ENCODE data around the gene KAT6B.

KAT6B gene

GRCh38 chr10:75038335-75038734 lies 211.9 kb downstream of the KAT6B start:
- TF ChIP-seq, protein P1, sequence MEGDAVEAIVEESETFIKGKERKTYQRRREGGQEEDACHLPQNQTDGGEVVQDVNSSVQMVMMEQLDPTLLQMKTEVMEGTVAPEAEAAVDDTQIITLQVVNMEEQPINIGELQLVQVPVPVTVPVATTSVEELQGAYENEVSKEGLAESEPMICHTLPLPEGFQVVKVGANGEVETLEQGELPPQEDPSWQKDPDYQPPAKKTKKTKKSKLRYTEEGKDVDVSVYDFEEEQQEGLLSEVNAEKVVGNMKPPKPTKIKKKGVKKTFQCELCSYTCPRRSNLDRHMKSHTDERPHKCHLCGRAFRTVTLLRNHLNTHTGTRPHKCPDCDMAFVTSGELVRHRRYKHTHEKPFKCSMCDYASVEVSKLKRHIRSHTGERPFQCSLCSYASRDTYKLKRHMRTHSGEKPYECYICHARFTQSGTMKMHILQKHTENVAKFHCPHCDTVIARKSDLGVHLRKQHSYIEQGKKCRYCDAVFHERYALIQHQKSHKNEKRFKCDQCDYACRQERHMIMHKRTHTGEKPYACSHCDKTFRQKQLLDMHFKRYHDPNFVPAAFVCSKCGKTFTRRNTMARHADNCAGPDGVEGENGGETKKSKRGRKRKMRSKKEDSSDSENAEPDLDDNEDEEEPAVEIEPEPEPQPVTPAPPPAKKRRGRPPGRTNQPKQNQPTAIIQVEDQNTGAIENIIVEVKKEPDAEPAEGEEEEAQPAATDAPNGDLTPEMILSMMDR (IDR thresholded peaks at IDR 0.05; ENCODE audit: insufficient read depth, low read depth, low read length, missing control alignments), result no peak
- DNase-seq (ENCODE audit: low read depth), result no peak
- H3K4me3 ChIP-seq (ENCODE audit: low read depth, low read length), result no peak overlapping the region

GRCh38 chr10:75040576-75040975 lies 214.2 kb downstream of the KAT6B start:
- TF ChIP-seq, protein P1 (IDR thresholded peaks at IDR 0.05; ENCODE audit: insufficient read depth, low read depth, low read length, missing control alignments), result no peak
- DNase-seq (ENCODE audit: low read depth), result no peak
- no peak overlapping the region for H3K4me3 ChIP-seq (ENCODE audit: low read depth, low read length)

GRCh38 chr10:75042292-75042974 lies 216.0 kb downstream of the KAT6B start:
- no peak for DNase-seq (ENCODE audit: low read depth)
- no peak overlapping the region for H3K4me3 ChIP-seq (ENCODE audit: low read depth, low read length)
- TF ChIP-seq, protein P1 (IDR thresholded peaks at IDR 0.05; ENCODE audit: insufficient read depth, low read depth, low read length, missing control alignments), result no peak

GRCh38 chr10:75043256-75044131 lies 217.1 kb downstream of the KAT6B start:
- DNase-seq (ENCODE audit: low read depth), result no peak
- no peak overlapping the region for H3K4me3 ChIP-seq (ENCODE audit: low read depth, low read length)
- TF ChIP-seq, protein P1 (IDR thresholded peaks at IDR 0.05; ENCODE audit: insufficient read depth, low read depth, low read length, missing control alignments), result no peak

GRCh38 chr10:75048669-75049098 lies 222.3 kb downstream of the KAT6B start:
- H3K4me3 ChIP-seq (ENCODE audit: low read depth, low read length), result no peak overlapping the region
- DNase-seq (ENCODE audit: low read depth), result no peak
- TF ChIP-seq, protein P1 (IDR thresholded peaks at IDR 0.05; ENCODE audit: insufficient read depth, low read depth, low read length, missing control alignments), result no peak

GRCh38 chr10:75049316-75050148 lies 223.1 kb downstream of the KAT6B start:
- TF ChIP-seq, protein P1 (IDR thresholded peaks at IDR 0.05; ENCODE audit: insufficient read depth, low read depth, low read length, missing control alignments), result no peak
- no peak overlapping the region for H3K4me3 ChIP-seq (ENCODE audit: low read depth, low read length)
- DNase-seq (ENCODE audit: low read depth), result no peak
